ENCODE data around the gene ADAM15.
A peak's percentile ranks its signal among the peaks of the same experiment; 100 is the strongest.

The ADAM15 gene

GRCh38 chr1:155076371-155076770 lies 25.3 kb downstream of the ADAM15 start:
- no peak for DNase-seq

- no peak for DNase-seq
These were observed 26.2 kb downstream of the ADAM15 start for GRCh38 chr1:155077346-155077745.

GRCh38 chr1:155077758-155078445 lies 26.8 kb downstream of the ADAM15 start:
- DNase-seq: no peak

- peak; percentile 62 for DNase-seq
These were observed 27.5 kb downstream of the ADAM15 start, which contains the start of gene EFNA3 for GRCh38 chr1:155078469-155079209. EFNA3 (plus strand) TSS chr1:155078837; CDS start chr1:155078942, 105 bp downstream.

- no peak for DNase-seq
These were observed 28.0 kb downstream of the ADAM15 start for GRCh38 chr1:155079210-155079486.

- no peak for DNase-seq
These were observed 28.6 kb downstream of the ADAM15 start for GRCh38 chr1:155079487-155080311.

- DNase-seq: no peak
These were observed 29.5 kb downstream of the ADAM15 start for GRCh38 chr1:155080312-155081228.

- DNase-seq: no peak
These were observed 30.6 kb downstream of the ADAM15 start for GRCh38 chr1:155081472-155082300.

GRCh38 chr1:155082301-155083051 lies 31.4 kb downstream of the ADAM15 start:
- DNase-seq: no peak

- no peak for DNase-seq
These were observed 32.0 kb downstream of the ADAM15 start for GRCh38 chr1:155083052-155083541.

GRCh38 chr1:155083865-155084721 lies 33.0 kb downstream of the ADAM15 start:
- peak; percentile 39 for DNase-seq

- DNase-seq: peak; percentile 95
These were observed 33.8 kb downstream of the ADAM15 start for GRCh38 chr1:155084722-155085503.

GRCh38 chr1:155085504-155086127 lies 34.5 kb downstream of the ADAM15 start:
- peak; percentile 64 for DNase-seq

GRCh38 chr1:155086128-155086741 lies 35.1 kb downstream of the ADAM15 start:
- peak; percentile 56 for DNase-seq

- no peak for DNase-seq
These were observed 35.9 kb downstream of the ADAM15 start for GRCh38 chr1:155086856-155087535.

- DNase-seq: peak; percentile 70
These were observed 40.2 kb downstream of the ADAM15 start for GRCh38 chr1:155091071-155092051.
